T-helper 2 cell treated with Interferon-gamma antibody and Interleukin-4, amounts not matched to agents 5 μg/mL and 100 μg/mL, for 36 hours (primary cell): Measurements from ENCODE around the gene SMPDL3B.

ENCODE experiments used
- DNase-seq: peaks from one replicate; pipeline ENCODE4 v3.0.0; 2021; ENCODE audit warnings: low spot score
- H3K27ac Mint-ChIP-seq: one replicate; pipeline ENCODE4 v1.8.0; 2021; ENCODE audit warnings: mild to moderate bottlenecking, mixed read lengths
- H3K27me3 Mint-ChIP-seq: one replicate; pipeline ENCODE4 v1.8.0; 2021; ENCODE audit warnings: low read depth, mixed read lengths
- H3K36me3 Mint-ChIP-seq: one replicate; pipeline ENCODE4 v1.8.0; 2021; ENCODE audit warnings: low read depth, mixed read lengths
- H3K4me1 Mint-ChIP-seq: one replicate; pipeline ENCODE4 v1.8.0; 2021; ENCODE audit warnings: low read depth, mixed read lengths
- H3K4me3 Mint-ChIP-seq: one replicate; pipeline ENCODE4 v1.8.0; 2022; ENCODE audit warnings: mild to moderate bottlenecking, moderate library complexity, mixed read lengths
- H3K9me3 Mint-ChIP-seq: one replicate; pipeline ENCODE4 v1.8.0; 2021; ENCODE audit warnings: mixed read lengths

The SMPDL3B gene

GRCh38 chr1:27928216-27928954, 6.4 kb upstream of the SMPDL3B start:
- H3K9me3 Mint-ChIP-seq = no peaks in the 10 kb centered on the region
- peaks cover 9% of the 10 kb centered on the region for H3K4me1 Mint-ChIP-seq

GRCh38 chr1:27931184-27931583, 3.6 kb upstream of the SMPDL3B start:
- Mint-ChIP-seq H3K9me3 (no peaks in the 10 kb centered on the region), H3K27ac (no peak overlapping the region)

More at GRCh38 chr1:27928216-27928954, 6.4 kb upstream of the SMPDL3B start:
- H3K27me3 Mint-ChIP-seq = peaks cover 3% of the 10 kb centered on the region
- no peak overlapping the region for H3K4me3 Mint-ChIP-seq
- no peak overlapping the region for H3K27ac Mint-ChIP-seq
- no peak for DNase-seq
- H3K36me3 Mint-ChIP-seq = no peaks in the 10 kb centered on the region

DNA sequence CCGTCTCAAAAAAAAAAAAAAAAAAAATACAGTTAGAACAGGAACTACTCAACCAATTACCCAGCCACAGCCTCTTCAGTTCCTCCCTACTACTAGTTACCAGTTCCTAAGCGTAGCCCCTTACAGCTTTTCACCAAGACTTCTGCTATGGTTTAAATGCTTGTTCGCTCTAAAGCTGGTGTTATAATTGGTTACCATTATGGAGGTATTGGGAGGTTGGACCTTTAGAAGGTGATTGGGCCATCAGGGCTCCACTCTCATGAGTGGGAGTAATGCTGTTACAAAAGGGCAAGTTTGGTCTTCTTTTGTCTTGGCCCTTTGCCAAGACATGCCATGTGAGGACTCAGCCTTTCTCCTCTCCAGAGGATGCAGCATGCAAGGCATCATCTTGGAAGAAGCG, 3.0 kb upstream of the SMPDL3B start:
- Mint-ChIP-seq H3K27me3 (peaks cover 14% of the 10 kb centered on the region), H3K9me3 (no peaks in the 10 kb centered on the region), H3K36me3 (no peaks in the 10 kb centered on the region), H3K27ac (no peak overlapping the region), H3K4me1 (peaks cover 20% of the 10 kb centered on the region), H3K4me3 (no peak overlapping the region)
- DNase-seq = no peak

More at GRCh38 chr1:27931184-27931583, 3.6 kb upstream of the SMPDL3B start:
- Mint-ChIP-seq H3K27me3 (peaks cover 14% of the 10 kb centered on the region), H3K4me1 (peaks cover 20% of the 10 kb centered on the region), H3K36me3 (no peaks in the 10 kb centered on the region), H3K4me3 (peak overlapping the region; percentile 29)
- no peak for DNase-seq

- no peak overlapping the region for H3K27ac Mint-ChIP-seq
- H3K4me3 Mint-ChIP-seq = no peak overlapping the region
These were observed 921 bp downstream of the SMPDL3B start for GRCh38 chr1:27935721-27936120.

GRCh38 chr1:27936370-27936769, 1.6 kb downstream of the SMPDL3B start:
- Mint-ChIP-seq H3K36me3 (no peaks in the 10 kb centered on the region), H3K4me1 (peaks cover 28% of the 10 kb centered on the region), H3K4me3 (no peak overlapping the region), H3K9me3 (no peaks in the 10 kb centered on the region), H3K27ac (no peak overlapping the region), H3K27me3 (peaks cover 16% of the 10 kb centered on the region)
- DNase-seq = no peak

More at GRCh38 chr1:27935721-27936120, 921 bp downstream of the SMPDL3B start:
- Mint-ChIP-seq H3K9me3 (no peaks in the 10 kb centered on the region), H3K27me3 (peaks cover 16% of the 10 kb centered on the region), H3K36me3 (no peaks in the 10 kb centered on the region), H3K4me1 (peaks cover 32% of the 10 kb centered on the region)
- DNase-seq = no peak

GRCh38 chr1:27937524-27937836, 2.7 kb downstream of the SMPDL3B start:
- Mint-ChIP-seq H3K4me3 (no peak overlapping the region), H3K4me1 (peaks cover 24% of the 10 kb centered on the region), H3K27me3 (peaks cover 16% of the 10 kb centered on the region), H3K36me3 (no peaks in the 10 kb centered on the region), H3K27ac (no peak overlapping the region), H3K9me3 (no peaks in the 10 kb centered on the region)
- no peak for DNase-seq

DNA sequence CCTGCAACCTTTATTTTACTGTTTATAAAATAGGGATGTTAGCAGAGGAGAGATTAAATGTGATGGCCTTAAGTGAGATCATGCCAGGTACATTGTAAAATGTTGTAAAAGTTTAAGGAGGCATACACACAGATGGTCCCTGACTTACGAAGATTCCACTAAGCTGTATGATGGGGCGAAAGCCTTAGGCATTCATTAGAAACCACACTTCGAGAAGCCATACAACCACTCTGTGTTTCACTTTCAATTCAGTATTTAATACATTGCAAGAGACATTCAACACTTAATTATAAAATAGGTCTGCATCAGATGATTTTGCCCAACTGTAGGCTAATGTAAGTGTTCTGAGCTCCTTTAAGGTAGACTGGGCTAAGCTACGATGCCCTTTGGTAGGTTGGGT, 3.7 kb downstream of the SMPDL3B start:
- peaks cover 31% of the 10 kb centered on the region for H3K4me1 Mint-ChIP-seq
- H3K9me3 Mint-ChIP-seq = no peaks in the 10 kb centered on the region
- DNase-seq = no peak
- H3K36me3 Mint-ChIP-seq = no peaks in the 10 kb centered on the region
- no peak overlapping the region for H3K4me3 Mint-ChIP-seq
- H3K27ac Mint-ChIP-seq = no peak overlapping the region
- peaks cover 16% of the 10 kb centered on the region for H3K27me3 Mint-ChIP-seq

GRCh38 chr1:27940297-27940696, 5.5 kb downstream of the SMPDL3B start:
- peak; percentile 46 for DNase-seq
- peaks cover 29% of the 10 kb centered on the region for H3K4me1 Mint-ChIP-seq
- no peak overlapping the region for H3K4me3 Mint-ChIP-seq
- no peaks in the 10 kb centered on the region for H3K9me3 Mint-ChIP-seq
- H3K27ac Mint-ChIP-seq = peak overlapping the region; percentile 64
- H3K27me3 Mint-ChIP-seq = peaks cover 8% of the 10 kb centered on the region
- no peaks in the 10 kb centered on the region for H3K36me3 Mint-ChIP-seq

GRCh38 chr1:27940870-27941560, 6.2 kb downstream of the SMPDL3B start:
- Mint-ChIP-seq H3K27me3 (peaks cover 2% of the 10 kb centered on the region), H3K36me3 (no peaks in the 10 kb centered on the region), H3K27ac (peak overlapping the region; percentile 44), H3K9me3 (no peaks in the 10 kb centered on the region), H3K4me1 (peaks cover 27% of the 10 kb centered on the region), H3K4me3 (no peak overlapping the region)
- DNase-seq = no peak

DNA sequence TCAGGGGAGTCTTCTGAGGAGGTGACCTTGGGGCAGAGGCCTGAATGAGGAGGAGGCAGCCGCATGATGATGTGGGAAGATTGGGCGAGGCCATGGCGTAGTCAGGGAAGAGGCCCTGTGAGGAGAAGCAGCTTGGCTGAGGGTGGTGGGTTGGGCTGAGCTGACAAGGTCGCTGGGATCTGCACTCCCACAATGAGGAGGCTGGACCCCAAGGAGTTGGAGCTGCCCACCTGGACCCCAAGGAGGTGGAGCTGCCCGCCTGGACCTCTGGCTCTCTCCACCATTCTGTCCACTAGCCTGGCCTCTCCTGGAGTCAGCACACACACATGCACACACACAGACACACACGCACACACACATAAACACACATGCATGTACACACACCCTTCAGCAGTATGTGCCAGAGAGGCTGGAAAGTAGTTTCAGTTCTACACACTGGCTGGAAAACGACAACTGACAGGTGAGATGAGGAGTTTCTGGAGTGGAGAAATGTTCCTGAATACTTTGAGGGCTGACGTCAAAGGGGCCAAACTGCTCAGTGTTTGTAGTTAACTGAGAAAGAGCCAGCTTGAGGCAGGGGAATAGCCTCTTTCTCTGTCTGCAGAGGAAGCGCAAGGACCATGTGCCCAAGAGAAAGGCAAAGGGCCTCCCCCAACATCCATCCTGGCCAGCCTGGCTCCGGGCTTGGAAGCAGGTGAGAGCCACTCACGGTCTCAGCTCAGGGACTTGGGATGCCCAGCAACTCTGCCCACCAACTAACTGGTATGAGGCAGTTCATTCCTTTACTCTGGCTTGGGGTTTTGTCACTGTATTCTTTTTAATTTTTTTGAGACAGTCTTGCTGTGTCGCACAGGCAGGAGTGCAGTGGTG, 7.1 kb downstream of the SMPDL3B start:
- Mint-ChIP-seq H3K27me3 (peaks cover 2% of the 10 kb centered on the region), H3K4me3 (no peak overlapping the region), H3K36me3 (no peaks in the 10 kb centered on the region), H3K27ac (peak overlapping the region; percentile 44), H3K4me1 (peaks cover 27% of the 10 kb centered on the region), H3K9me3 (no peaks in the 10 kb centered on the region)
- no peak for DNase-seq

DNA sequence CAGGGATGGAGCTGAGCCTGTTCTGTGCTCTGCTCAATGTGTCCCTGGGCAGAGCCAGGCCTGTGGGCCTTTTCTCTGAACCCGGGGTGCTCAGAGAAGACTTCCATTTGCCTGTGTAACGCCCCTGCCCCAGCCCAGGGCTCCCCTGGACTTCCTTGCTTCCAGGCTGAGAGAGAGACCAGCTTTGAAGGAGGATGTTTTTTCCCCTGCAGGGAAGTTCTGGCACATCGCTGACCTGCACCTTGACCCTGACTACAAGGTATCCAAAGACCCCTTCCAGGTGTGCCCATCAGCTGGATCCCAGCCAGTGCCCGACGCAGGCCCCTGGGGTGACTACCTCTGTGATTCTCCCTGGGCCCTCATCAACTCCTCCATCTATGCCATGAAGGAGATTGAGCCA, 10.2 kb downstream of the SMPDL3B start:
- Mint-ChIP-seq H3K27ac (peak overlapping the region; percentile 11), H3K4me3 (no peak overlapping the region), H3K4me1 (peaks cover 20% of the 10 kb centered on the region)

GRCh38 chr1:27949027-27949426, 14.2 kb downstream of the SMPDL3B start:
- no peaks in the 10 kb centered on the region for H3K9me3 Mint-ChIP-seq
- no peak for DNase-seq
- H3K4me1 Mint-ChIP-seq = peaks cover 5% of the 10 kb centered on the region
- no peak overlapping the region for H3K27ac Mint-ChIP-seq
- H3K27me3 Mint-ChIP-seq = peaks cover 6% of the 10 kb centered on the region
- no peaks in the 10 kb centered on the region for H3K36me3 Mint-ChIP-seq
- no peak overlapping the region for H3K4me3 Mint-ChIP-seq

More for the DNA sequence above, 10.2 kb downstream of the SMPDL3B start:
- H3K27me3 Mint-ChIP-seq = no peaks in the 10 kb centered on the region
- no peak for DNase-seq
- H3K36me3 Mint-ChIP-seq = no peaks in the 10 kb centered on the region
- no peaks in the 10 kb centered on the region for H3K9me3 Mint-ChIP-seq

DNA sequence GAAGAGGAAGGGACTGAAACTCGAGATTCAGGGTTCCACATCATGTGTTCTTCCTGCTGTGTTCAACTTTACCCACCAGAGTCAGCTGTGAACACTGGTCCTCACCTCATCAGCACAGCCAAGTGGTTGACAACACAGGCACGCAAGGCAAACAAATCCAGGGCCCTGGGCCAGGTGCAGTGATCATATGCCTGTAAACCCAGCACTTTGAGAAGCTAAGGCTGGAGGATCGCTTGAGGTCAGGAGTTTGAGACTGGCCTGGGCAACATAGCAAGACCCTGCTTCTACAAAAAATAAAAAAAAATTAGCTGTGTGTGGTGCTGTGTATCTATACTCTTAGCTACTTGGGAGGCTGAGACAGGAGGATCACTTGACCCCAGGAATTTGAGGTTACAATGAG, 16.6 kb downstream of the SMPDL3B start:
- peaks cover 9% of the 10 kb centered on the region for H3K27me3 Mint-ChIP-seq
- no peaks in the 10 kb centered on the region for H3K36me3 Mint-ChIP-seq
- no peak overlapping the region for H3K27ac Mint-ChIP-seq
- no peak overlapping the region for H3K4me3 Mint-ChIP-seq
- DNase-seq = no peak
- H3K9me3 Mint-ChIP-seq = no peaks in the 10 kb centered on the region
- no peaks in the 10 kb centered on the region for H3K4me1 Mint-ChIP-seq

DNA sequence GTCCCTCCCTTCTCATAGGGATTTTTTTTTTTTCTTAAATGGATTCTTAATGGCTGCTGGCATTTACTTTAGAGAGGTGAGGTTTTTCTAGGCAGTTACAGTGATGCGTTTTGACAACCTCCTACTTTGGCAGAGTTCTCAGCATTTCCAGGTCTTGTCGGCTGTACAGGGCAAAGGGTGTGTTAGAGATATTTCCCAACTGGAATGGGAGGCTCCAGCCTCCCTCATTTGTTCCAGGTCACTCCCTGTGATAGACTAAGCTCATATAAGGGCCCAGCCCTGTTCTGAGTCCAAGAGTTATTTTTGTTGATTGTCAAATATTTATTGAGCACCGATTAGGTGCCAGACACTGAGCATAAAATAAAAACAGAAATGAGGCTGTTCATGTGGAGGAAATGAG, 17.3 kb downstream of the SMPDL3B start:
- Mint-ChIP-seq H3K27ac (no peak overlapping the region), H3K4me3 (no peak overlapping the region), H3K27me3 (peaks cover 9% of the 10 kb centered on the region), H3K9me3 (no peaks in the 10 kb centered on the region), H3K4me1 (no peaks in the 10 kb centered on the region), H3K36me3 (no peaks in the 10 kb centered on the region)
- no peak for DNase-seq
